Cerebellar cortex (tissue), 1 donor: Measurements from ENCODE around the gene ARSK.

Experiments
- DNase-seq: peaks from one replicate; pipeline ENCODE4 v3.0.0-alpha.2; 2015; ENCODE audit warnings: low spot score

Gene ARSK

GRCh38 chr5:95649274-95649673 is 94.4 kb downstream of the ARSK start:
- no peak for DNase-seq

DNA sequence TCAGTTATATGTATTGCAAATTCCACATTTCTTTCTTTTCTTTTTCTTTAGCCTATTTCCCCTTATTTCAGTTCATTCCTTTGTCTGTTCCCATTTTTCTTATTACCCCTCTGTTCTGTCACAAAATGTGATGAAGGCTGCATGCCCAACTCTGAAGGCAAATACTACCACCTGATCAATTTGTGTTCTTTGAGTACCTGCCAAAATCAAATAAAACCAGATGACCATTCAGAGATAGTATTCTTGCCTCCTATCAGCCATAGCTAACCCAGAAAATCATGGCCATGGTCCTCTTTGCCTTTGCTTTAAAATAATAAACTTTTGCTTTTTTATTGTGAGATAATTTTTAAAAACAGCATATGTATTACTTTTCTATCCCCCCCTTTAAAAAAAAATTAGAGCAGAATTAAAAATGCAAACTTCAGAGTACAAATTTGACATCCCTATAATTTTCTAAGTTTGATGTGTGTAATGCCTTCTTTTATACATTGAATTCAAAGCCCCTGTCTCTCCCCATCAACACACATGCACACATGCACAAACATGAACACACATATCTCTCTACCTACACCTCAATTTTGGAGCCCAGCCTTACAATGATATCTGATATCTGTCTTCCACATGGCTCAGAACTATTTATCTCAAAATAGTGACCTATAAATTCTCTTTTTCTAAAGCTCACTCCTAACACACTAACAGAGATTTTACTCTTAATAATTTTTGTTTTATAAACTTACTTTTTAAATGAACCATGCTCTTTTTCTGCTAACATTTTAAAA is 95.1 kb downstream of the ARSK start:
- DNase-seq: no peak

DNA sequence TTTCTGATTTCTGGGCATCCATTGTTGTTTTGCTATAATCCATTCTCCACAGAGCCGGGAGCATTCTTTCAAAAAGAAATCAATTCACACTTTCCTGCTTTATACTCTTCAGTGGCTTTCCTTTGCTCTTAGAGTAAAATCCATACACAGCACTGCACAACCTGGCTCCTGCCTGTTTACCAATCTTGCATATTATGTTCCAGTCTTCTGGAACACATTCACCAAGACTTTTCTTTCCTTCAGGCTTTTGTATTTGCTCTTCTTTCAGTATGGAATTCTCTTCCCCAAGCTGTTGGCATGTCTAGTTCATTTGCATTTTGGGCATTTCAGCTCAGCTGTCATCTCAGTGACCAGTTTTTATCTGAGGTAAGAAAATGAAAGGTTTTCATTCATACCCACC is 97.9 kb downstream of the ARSK start:
- DNase-seq: no peak

- DNase-seq: no peak
Measured at GRCh38 chr5:95654196-95654595, 99.3 kb downstream of the ARSK start.
